HG02642 (cell line): Measurements from ENCODE around the gene CCDC33.

Experiments used
- ATAC-seq: cut with Tn5 transposase; IDR thresholded peaks from one replicate; pipeline ENCODE4 v1.9.1; 2021; ENCODE audit warnings: mild to moderate bottlenecking; ENCODE audit not compliant: unreplicated experiment, poor library complexity

The CCDC33 gene

GRCh38 chr15:74208496-74208895, 27.6 kb upstream of the CCDC33 start:
- no peak for ATAC-seq

- ATAC-seq, result no peak
These were observed 27.1 kb upstream of the CCDC33 start for GRCh38 chr15:74208901-74209559.

- ATAC-seq, result no peak
These were observed 26.6 kb upstream of the CCDC33 start for GRCh38 chr15:74209560-74209958.

- no peak for ATAC-seq
These were observed 26.0 kb upstream of the CCDC33 start for GRCh38 chr15:74209997-74210671.

GRCh38 chr15:74210729-74211128, 25.4 kb upstream of the CCDC33 start:
- ATAC-seq, result no peak

GRCh38 chr15:74211656-74212055, 24.5 kb upstream of the CCDC33 start:
- ATAC-seq, result no peak

GRCh38 chr15:74212494-74212893, 23.6 kb upstream of the CCDC33 start:
- no peak for ATAC-seq

- ATAC-seq, result no peak
These were observed 22.3 kb upstream of the CCDC33 start for GRCh38 chr15:74213858-74214284.

GRCh38 chr15:74214324-74215021, 21.7 kb upstream of the CCDC33 start:
- no peak for ATAC-seq

- ATAC-seq, result no peak
These were observed 20.2 kb upstream of the CCDC33 start for GRCh38 chr15:74215958-74216357.

- ATAC-seq, result no peak
These were observed 19.2 kb upstream of the CCDC33 start for GRCh38 chr15:74216949-74217348.

GRCh38 chr15:74217907-74218885, 17.9 kb upstream of the CCDC33 start:
- ATAC-seq, result no peak

GRCh38 chr15:74220475-74221248, 15.5 kb upstream of the CCDC33 start:
- no peak for ATAC-seq

- ATAC-seq, result no peak
These were observed 14.5 kb upstream of the CCDC33 start for GRCh38 chr15:74221399-74222239.

- no peak for ATAC-seq
These were observed 13.6 kb upstream of the CCDC33 start for GRCh38 chr15:74222240-74223119.

GRCh38 chr15:74225928-74226327, 10.2 kb upstream of the CCDC33 start:
- no peak for ATAC-seq

GRCh38 chr15:74226761-74227540, 9.2 kb upstream of the CCDC33 start:
- no peak for ATAC-seq
